K562 (cell line): ENCODE results near the gene FAM43B. TPM values are rescaled to one million over a fixed set of nuclear protein-coding genes. Genes with fewer than 3 reads are reported as not detected.

Source experiments
- ATAC-seq: fragments of 200-7000 bp; cut with Tn5 transposase; 3 replicates; pipeline ENCODE4 v1.9.1; 2020; ENCODE audit warnings: moderate library complexity
- BruUV-seq: library from RNA; stranded (reverse); fragments of 400-500 nt; replicated peaks from 2 replicates; lab custom pipeline; 2021; lab: Mats Ljungman, UMichigan
- CTCF ChIA-PET: fragments of 300-600 bp; formaldehyde crosslinking; extraction: SDS; loops from one replicate; lab custom pipeline; 2021; ENCODE audit warnings: low intra/inter-chr PET ratio; lab: Yijun Ruan, JAX
- POLR2A ChIA-PET: fragments of 300-600, 350-650 bp; sonication (Branson Sonifier 250); formaldehyde crosslinking; extraction: SDS; loops from one replicate; lab custom pipeline; 2021; ENCODE audit warnings: antibody characterized with exemption, inconsistent platforms; lab: Yijun Ruan, JAX
- DNase-seq, 4 experiments: peaks; one replicate each; pipeline versions ENCODE4 v3.0.0 to v3.0.0-alpha.2; 2011 to 2018; ENCODE audit warnings: low spot score in 3 of 4, mixed read lengths in 3 of 4; ENCODE audit errors: extremely low read depth in 1 of 4
- FAIRE-seq: peaks from 2 replicates; lab custom pipeline; 2011; peaks lifted over from hg19 to GRCh38; lab: Jason Lieb, UNC
- H2AFZ ChIP-seq: 2 replicates; pipeline ENCODE4 v1.6.0; 2011; ENCODE audit warnings: low read depth, low read length, control low read depth, inconsistent platforms
- H3K27ac ChIP-seq: fragments of 200-600 bp; 3 replicates; pipeline ENCODE4 v1.8.0; 2011; ENCODE audit warnings: low read depth, mild to moderate bottlenecking, control low read depth, inconsistent platforms, low read length, moderate library complexity, mixed read lengths; ENCODE audit errors: extremely low read depth
- H3K27me3 ChIP-seq, 2 experiments: fragments of 300-600 bp in 1 of 2; 2 replicates in 1 of 2; 3 replicates in 1 of 2; pipeline versions ENCODE4 v1.6.0 to v1.8.0; 2011; ENCODE audit warnings: inconsistent platforms in 2 of 2, low read length in 2 of 2, mild to moderate bottlenecking in 1 of 2, mixed read lengths in 1 of 2, moderate library complexity in 1 of 2; ENCODE audit not compliant: control insufficient read depth in 2 of 2, insufficient read depth in 2 of 2
- H3K36me3 ChIP-seq: fragments of 300-600 bp; 3 replicates; pipeline ENCODE4 v1.8.0; 2011; ENCODE audit warnings: mild to moderate bottlenecking, low read length, inconsistent platforms; ENCODE audit not compliant: control insufficient read depth, insufficient read depth
- H3K4me1 ChIP-seq, 2 experiments: fragments of 200-600 bp in 1 of 2; replicated peaks in 1 of 2; 2 replicates in 1 of 2; 3 replicates in 1 of 2; pipeline versions ENCODE4 v1.5.1 to v1.8.0; 2011; ENCODE audit warnings: inconsistent platforms in 2 of 2, low read length in 2 of 2, mild to moderate bottlenecking in 1 of 2, mixed read lengths in 1 of 2, moderate library complexity in 1 of 2; ENCODE audit not compliant: control insufficient read depth in 2 of 2, insufficient read depth in 2 of 2
- H3K4me2 ChIP-seq: 2 replicates; pipeline ENCODE4 v1.6.1; 2011; ENCODE audit warnings: low read length, control low read depth, inconsistent platforms, mixed read lengths; ENCODE audit not compliant: insufficient read depth
- H3K4me3 ChIP-seq: fragments of 200-600 bp; sonication (generic), shearing (Covaris generic); 2 replicates; pipeline ENCODE4 v1.5.1; 2016; ENCODE audit warnings: control low read depth, inconsistent platforms
- H3K79me2 ChIP-seq: fragments of 200-600 bp; 3 replicates; pipeline ENCODE4 v1.8.0; 2011; ENCODE audit warnings: low read length, inconsistent platforms; ENCODE audit not compliant: control insufficient read depth, insufficient read depth
- H3K9ac ChIP-seq, 2 experiments: 2 replicates each; pipeline versions ENCODE4 v1.6.0 to v1.6.1; 2011; ENCODE audit warnings: low read depth in 2 of 2, low read length in 2 of 2, control low read depth in 1 of 2, inconsistent platforms in 1 of 2, mild to moderate bottlenecking in 1 of 2, mixed read lengths in 1 of 2; ENCODE audit not compliant: insufficient read depth in 1 of 2
- H3K9me1 ChIP-seq: one replicate; pipeline ENCODE4 v1.6.0; 2011; ENCODE audit warnings: inconsistent platforms, mild to moderate bottlenecking, low read length, moderate library complexity; ENCODE audit not compliant: control insufficient read depth, insufficient read depth
- H3K9me3 ChIP-seq: replicated peaks from 2 replicates; pipeline ENCODE4 v1.5.1; 2011; ENCODE audit warnings: low read depth, low read length, inconsistent platforms; ENCODE audit not compliant: control insufficient read depth, insufficient read depth
- H4K20me1 ChIP-seq: replicated peaks from 2 replicates; pipeline ENCODE4 v1.6.1; 2011; ENCODE audit warnings: low read length, inconsistent platforms, mixed read lengths; ENCODE audit not compliant: control insufficient read depth, insufficient read depth
- AFF1 ChIP-seq, 2 experiments: fragments of 450-650 bp; IDR thresholded peaks; 2 replicates each; pipeline ENCODE4 v1.6.1; 2018; ENCODE audit warnings: mild to moderate bottlenecking in 2 of 2, low read depth in 1 of 2; ENCODE audit not compliant: partially characterized antibody in 2 of 2
- ATF3 ChIP-seq, 2 experiments: fragments of 450-650 bp in 1 of 2; sonication (generic) in 1 of 2; formaldehyde crosslinking in 1 of 2; IDR thresholded peaks in 1 of 2; conservative IDR thresholded peaks in 1 of 2; 2 replicates each; pipeline versions ENCODE4 v1.6.1 to v1.8.1; 2016 to 2023; ENCODE audit warnings: mild to moderate bottlenecking in 2 of 2, moderate library complexity in 2 of 2, inconsistent platforms in 1 of 2, missing genetic modification reagents in 1 of 2
- CTBP1 ChIP-seq: fragments of 450-650 bp; IDR thresholded peaks from 2 replicates; pipeline ENCODE4 v1.6.1; 2016; ENCODE audit warnings: borderline replicate concordance
- MBD2 ChIP-seq: sonication (generic); IDR thresholded peaks from 2 replicates; pipeline ENCODE4 v1.6.1; 2016; ENCODE audit warnings: low read depth, borderline replicate concordance
- MEF2A ChIP-seq: IDR thresholded peaks from 2 replicates; pipeline ENCODE4 v1.6.1; 2011; ENCODE audit warnings: low read depth, mild to moderate bottlenecking, low read length, moderate library complexity; ENCODE audit not compliant: control insufficient read depth
- NONO ChIP-seq, 2 experiments: fragments of 200-400 bp in 1 of 2; fragments of 450-650 bp in 1 of 2; formaldehyde crosslinking in 1 of 2; IDR thresholded peaks; 2 replicates each; pipeline ENCODE4 v1.6.1; 2017; ENCODE audit warnings: low read depth in 2 of 2, mild to moderate bottlenecking in 2 of 2, moderate library complexity in 2 of 2, low read length in 1 of 2
- SMAD1 ChIP-seq: fragments of 150-350 bp; IDR thresholded peaks from 2 replicates; pipeline ENCODE4 v1.6.1; 2014; ENCODE audit warnings: low read length, low read depth; ENCODE audit not compliant: partially characterized antibody
- TAF15 ChIP-seq: fragments of 200-400 bp; formaldehyde crosslinking; IDR thresholded peaks from 2 replicates; pipeline ENCODE4 v1.6.1; 2017; ENCODE audit warnings: mild to moderate bottlenecking, low read depth, low read length, moderate library complexity
- ZNF561 ChIP-seq: fragments of 450-650 bp; formaldehyde crosslinking; conservative IDR thresholded peaks from 2 replicates; pipeline ENCODE4 v1.4.0; 2020; ENCODE audit warnings: mild to moderate bottlenecking, moderate library complexity
- ZNF57 ChIP-seq: fragments of 450-650 bp; formaldehyde crosslinking; IDR thresholded peaks from 2 replicates; pipeline ENCODE4 v1.4.0; 2020; ENCODE audit warnings: mild to moderate bottlenecking, moderate library complexity
- WGBS: fragments of 100-300 bp; shearing (Covaris generic); methylation state at CpG from one replicate; pipeline ENCODE4 v1.1.6; 2016; ENCODE audit warnings: low coverage, mixed read lengths; ENCODE audit not compliant: insufficient coverage; ENCODE audit errors: missing lambda C conversion rate; 5-methylcytosine and 5-hydroxymethylcytosine counted together
- in situ Hi-C: fragments of 300-500 bp; cut with MboI; formaldehyde crosslinking; loops from 4 replicates; pipeline ENCODE4 v1.15.0; 2018; ENCODE audit warnings: inconsistent platforms, mixed read lengths
- intact Hi-C: fragments of 100-400 bp; cut with micrococcal nuclease; formaldehyde crosslinking; loops from 2 replicates; pipeline ENCODE4 v1.14.2; 2022
- polyA plus RNA-seq, 8 experiments: library from polyadenylated mRNA; depleted of rRNA in 4 of 8; stranded (reverse) in 5 of 8; unstranded in 3 of 8; fragments of >200 nt; fragmentation: Nextera tagmentation in 2 of 8; fragmentation: Illumina TruSeq in 1 of 8; extraction: Ambion mirVana in 2 of 8; extraction: Trizol in 1 of 8; gene quantifications; 2 replicates each; pipeline versions ENCODE4 v1.2.1 to v1.2.3, GENCODE V29; 2011 to 2014; ENCODE audit warnings: inconsistent platforms in 1 of 8, missing spikeins in 1 of 8
- total RNA-seq, 7 experiments: library from RNA; depleted of rRNA in 6 of 7; stranded (reverse); fragments of >200 nt in 6 of 7; fragmentation: Illumina TruSeq in 2 of 7; extraction: Trizol in 2 of 7; gene quantifications; 2 replicates each; pipeline versions ENCODE4 v1.2.1 to v1.2.3, GENCODE V29; 2011 to 2021; ENCODE audit warnings: low replicate concordance in 1 of 7

FAM43B gene
- total and polyA plus RNA-seq, 9 of the 15 experiments (the other 6 are each of a cell fraction or from before 2014, with no cell fraction given) = not detected

DNA sequence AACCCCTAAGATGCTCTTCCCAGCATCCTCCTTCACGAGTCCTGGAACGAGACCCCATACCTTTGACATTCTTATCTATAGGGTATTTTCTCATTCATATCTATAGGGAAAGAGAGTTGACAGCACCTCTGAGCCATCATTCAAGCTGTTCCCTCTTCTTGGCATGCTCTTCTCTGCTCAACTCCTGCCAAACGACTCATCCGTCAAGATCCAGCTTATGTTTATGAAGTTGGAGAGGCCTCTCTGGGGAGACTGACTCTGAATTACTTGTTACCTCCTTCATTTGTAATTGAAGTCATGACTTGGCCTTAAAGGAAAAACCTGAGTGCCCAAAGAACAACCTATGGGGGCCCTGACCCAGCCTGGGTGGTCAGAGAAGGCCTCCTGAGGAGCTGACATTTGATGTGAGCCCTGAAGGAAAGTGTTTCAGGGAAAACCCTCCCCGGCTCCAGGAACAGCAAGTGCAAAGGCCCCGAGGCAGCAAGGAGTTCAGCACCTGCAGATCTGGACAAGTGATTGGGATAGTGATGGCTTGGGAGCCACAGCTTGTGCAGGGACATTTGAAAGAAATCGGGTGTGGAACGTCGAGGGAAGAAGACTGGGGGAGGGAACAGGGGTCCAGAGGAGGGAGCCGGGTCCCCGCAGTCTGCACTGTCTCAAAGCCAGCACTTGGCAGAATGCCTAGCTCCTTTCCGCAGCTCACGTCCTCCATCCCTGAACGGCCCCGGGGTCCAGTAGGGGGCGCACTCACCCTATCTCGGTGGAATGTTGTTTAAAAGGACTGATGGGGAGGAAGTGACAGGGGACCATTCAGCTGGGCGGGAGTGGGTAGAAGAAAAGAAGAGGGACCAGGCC, 22.5 kb downstream of the FAM43B start (continued):
- no peak for TF ChIP-seq ZNF57 (CRISPR knock-in tag)
- TF ChIP-seq ZNF561 (CRISPR knock-in tag) = no peak
- no peak for TF ChIP-seq TAF15
- TF ChIP-seq NONO (IDR thresholded peaks at IDR 0.05; ENCODE audit: low read depth in 2 of 2, low read length in 1 of 2) = no peak

DNA sequence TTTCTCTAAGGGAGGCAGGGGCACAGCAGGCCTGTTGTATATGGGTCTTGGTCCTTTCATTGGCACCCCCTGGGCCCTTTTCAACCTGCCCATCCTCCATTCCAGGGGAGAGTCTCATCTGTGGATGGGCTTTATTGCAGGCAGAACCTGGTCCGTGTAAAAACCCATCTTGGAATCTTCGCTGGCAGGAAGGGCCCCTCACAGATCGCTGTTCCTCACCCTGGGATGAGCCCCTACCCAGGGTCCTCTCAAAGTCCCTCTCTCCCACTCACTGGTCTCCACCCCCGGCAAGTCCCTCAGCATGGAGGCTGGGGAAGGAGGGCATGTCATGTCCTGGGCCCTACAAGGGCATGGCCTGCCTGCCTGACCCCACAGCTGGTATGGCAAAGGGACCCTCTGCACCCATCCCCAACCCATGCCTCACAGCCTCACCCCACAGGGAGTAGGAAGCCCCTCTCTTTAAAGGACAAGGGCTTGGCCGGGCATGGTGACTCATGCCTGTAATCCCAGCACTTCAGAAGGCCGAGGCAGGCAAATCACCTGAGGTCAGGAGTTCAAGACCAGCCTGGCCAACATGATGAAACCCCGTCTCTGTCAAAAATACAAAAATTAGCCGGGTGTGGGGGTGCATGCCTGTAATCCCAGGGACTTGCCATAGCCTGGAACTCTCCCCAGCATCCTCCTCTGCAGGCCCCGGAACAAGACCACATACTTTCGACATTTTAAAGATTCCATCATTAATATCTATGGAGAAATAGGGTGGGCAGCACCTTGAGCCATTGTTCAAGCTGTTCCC, 23.4 kb downstream of the FAM43B start:
- no peak for FAIRE-seq
- Histone ChIP-seq H3K27ac (no peak overlapping the region), H4K20me1 (no peaks in the 10 kb centered on the region), H3K79me2 (no peaks in the 10 kb centered on the region), H3K9ac (peak overlapping the region in 1 of 2 experiments; percentile 55; a peak in 1 of 4 replicates), H3K9me3 (no peaks in the 10 kb centered on the region), H3K36me3 (no peaks in the 10 kb centered on the region)
- POLR2A ChIA-PET = interaction anchor here (0.6 to 1.1 kb wide), 6 partner anchors 34 to 805 kb away, joined by 3 read pairs; no protein-coding TSS in a partner anchor
- in situ Hi-C loops = no loop called here
- no TSS peak for BruUV-seq
- intact Hi-C loops = loop anchor here (1.0 kb wide), 2 partner anchors 58 to 65 kb away; partner anchors contain the start of gene PINK1
- TF ChIP-seq ATF3 (IDR thresholded peaks at IDR 0.05) (peak; percentile 30; the same call in 1 of the 2 replicates), ATF3 (CRISPR knock-in tag; conservative IDR thresholded peaks at IDR 0.05) (no peak), MBD2 (no peak), SMAD1 (no peak), AFF1 (IDR thresholded peaks at IDR 0.05; ENCODE audit: low read depth in 1 of 2, partially characterized antibody in 2 of 2) (no peak), CTBP1 (0 out of 2 replicates have a peak, but pooled peaks have one; percentile 4), MEF2A (no peak)
- TF ChIP-seq, all 486 proteins: peak for 2
- 26% methylated on average over 10 of the region's 10 CpGs for WGBS
- no peak overlapping the region for H3K4me3 ChIP-seq
- H3K4me1 ChIP-seq = peaks cover 0 to 9% of the 10 kb centered on the region in 2 experiments; a peak in 2 of 5 replicates
- no peaks in the 10 kb centered on the region for H3K9me1 ChIP-seq
- H3K4me2 ChIP-seq = no peak overlapping the region; the same call in 1 of the 2 replicates
- no peak overlapping the region for H2AFZ ChIP-seq
- ATAC-seq (peak; percentile 9), DNase-seq (no peak)
- CTCF ChIA-PET = interaction anchor here (1.3 to 2.8 kb wide), 2 partner anchors 57 to 64 kb away, joined by 10 to 17 read pairs; partner anchors contain the start of gene PINK1
- H3K27me3 ChIP-seq = peaks cover 9 to 10% of the 10 kb centered on the region in 2 experiments; a peak in 4 of 5 replicates
